SH-SY5Y (cell line): ENCODE results near the gene ZMIZ1.

Experiments used
- GATA2 ChIP-seq: IDR thresholded peaks from 2 replicates; pipeline ENCODE4 v1.6.1; 2011; ENCODE audit warnings: mild to moderate bottlenecking, low read depth, low read length
- GATA3 ChIP-seq: IDR thresholded peaks from 2 replicates; pipeline ENCODE4 v1.6.1; 2011; ENCODE audit warnings: low read depth, mild to moderate bottlenecking, low read length, moderate library complexity

- TF ChIP-seq GATA3 = no peak
- no peak for TF ChIP-seq GATA2
Measured at GRCh38 chr10:79130846-79131245, 62.1 kb downstream of the ZMIZ1 start.
